SK-MEL-5 (cell line): ENCODE measurements around the gene KLHL1. TPM values are rescaled to one million over a fixed set of nuclear protein-coding genes. Genes with fewer than 3 reads are reported as not detected.

Experiments
- DNase-seq: peaks from one replicate; pipeline ENCODE4 v3.0.0-alpha.2; 2016; ENCODE audit warnings: low read depth, low spot score
- in situ Hi-C: cut with HindIII; loops from 2 replicates; pipeline ENCODE4 v1.10.0; 2016; ENCODE audit warnings: low sequenced_read_pairs, high pct_unique_total_duplicates, low pct_unique_long_range_greater_than_20kb
- total RNA-seq: library from RNA; depleted of rRNA; stranded (reverse); fragments of >200 nt; shearing (Covaris generic); gene quantifications from 2 replicates; pipeline ENCODE4 v1.2.3, GENCODE V29; 2014

The KLHL1 gene
- total RNA-seq, 1 experiment from 2014 or later = 0.08 TPM

DNA sequence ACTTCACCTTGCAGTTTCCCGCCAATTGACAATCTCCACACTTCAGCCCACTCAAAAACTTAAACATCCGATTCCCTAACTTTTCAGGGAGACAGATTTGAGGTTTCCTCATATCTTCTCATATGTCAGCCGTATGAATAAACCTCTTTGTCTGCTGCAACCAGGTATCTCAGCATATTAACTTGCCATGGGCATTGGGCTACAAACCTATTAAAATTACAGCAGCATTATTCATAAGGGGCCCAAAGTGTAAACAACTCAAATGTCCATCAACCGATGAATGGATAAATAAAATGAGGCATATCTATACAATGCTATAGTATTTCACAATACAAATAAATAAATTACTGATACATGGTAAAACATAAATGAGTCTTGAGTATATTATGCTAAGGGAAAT is 180.0 kb downstream of the KLHL1 start:
- in situ Hi-C loops = no loop called here
- no peak for DNase-seq

DNA sequence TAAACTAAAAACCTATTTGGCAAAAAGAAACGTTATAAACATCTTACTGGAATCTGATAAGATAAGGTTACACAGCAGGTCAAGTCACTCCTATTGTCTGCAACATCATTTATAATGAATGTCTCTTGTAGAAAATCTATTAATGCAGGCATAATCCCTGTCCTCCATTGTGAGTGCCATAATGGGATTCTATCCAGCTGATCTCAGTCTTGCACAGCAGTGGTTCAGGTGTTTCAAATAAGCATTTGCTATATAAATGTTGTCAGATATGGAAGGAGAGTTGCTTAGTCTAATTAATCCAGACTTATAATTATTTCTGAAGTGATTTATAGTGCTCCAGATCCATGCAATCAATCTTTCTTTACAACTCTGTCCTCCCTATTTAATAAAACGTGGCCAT is 187.1 kb downstream of the KLHL1 start:
- in situ Hi-C loops = no loop called here
- no peak for DNase-seq

DNA sequence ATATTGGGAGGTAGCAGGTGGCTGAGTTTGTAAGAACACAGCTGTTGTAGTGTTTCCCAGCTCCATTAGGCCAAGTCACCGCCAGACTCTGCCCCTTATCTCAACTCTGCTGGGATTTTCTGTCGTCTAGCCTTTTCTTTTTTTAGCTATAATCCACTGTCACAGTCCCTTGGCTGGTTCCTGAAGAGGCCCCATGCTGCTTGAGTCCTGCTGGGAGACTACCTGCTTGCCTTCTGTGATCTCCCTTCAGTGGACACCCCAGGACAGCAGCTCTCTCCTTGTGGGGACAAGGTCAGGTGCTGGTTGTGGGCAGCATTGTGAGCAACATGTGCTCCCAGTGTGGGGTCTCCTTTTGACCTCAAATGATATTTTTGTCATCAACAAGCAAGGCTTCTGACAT is 195.6 kb downstream of the KLHL1 start:
- in situ Hi-C loops = no loop called here
- DNase-seq = no peak

DNA sequence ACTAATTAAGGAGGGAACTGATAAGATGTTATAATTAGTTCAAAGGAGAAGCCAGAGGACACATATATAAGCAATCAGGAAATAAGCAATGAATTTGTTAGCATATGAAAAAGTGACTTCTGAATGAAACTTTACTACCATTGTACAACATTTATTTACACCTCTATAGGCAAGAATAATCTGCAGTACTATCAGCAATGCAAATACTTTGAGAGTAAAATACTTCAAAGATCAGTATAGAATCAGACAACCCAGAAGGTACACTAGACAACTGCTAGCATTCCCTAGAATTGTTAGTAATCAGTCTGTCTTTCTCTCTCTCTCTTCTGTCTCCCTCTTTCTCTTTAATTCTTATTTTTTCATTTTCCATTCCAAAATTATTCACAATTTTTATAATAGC is 197.5 kb downstream of the KLHL1 start:
- in situ Hi-C loops = no loop called here
- no peak for DNase-seq

DNA sequence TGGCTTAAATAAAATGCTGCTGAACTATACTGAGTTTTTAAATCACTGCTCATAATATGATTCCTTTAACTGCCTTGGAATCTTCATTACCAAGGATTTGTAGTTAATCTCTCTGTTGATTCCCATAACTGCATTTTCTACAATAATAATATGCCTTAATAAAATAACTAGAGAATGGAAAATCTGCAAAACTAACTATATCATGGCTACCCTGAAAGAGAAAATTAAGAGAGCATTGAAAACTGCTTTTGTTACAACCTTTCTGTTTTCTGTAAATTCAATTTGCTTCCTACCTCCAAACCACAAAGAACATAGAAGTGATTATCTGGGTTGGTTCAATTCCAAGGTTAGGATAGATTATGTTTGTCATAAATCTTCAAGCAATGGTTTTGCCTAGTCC is 203.5 kb downstream of the KLHL1 start:
- in situ Hi-C loops = no loop called here
- no peak for DNase-seq

DNA sequence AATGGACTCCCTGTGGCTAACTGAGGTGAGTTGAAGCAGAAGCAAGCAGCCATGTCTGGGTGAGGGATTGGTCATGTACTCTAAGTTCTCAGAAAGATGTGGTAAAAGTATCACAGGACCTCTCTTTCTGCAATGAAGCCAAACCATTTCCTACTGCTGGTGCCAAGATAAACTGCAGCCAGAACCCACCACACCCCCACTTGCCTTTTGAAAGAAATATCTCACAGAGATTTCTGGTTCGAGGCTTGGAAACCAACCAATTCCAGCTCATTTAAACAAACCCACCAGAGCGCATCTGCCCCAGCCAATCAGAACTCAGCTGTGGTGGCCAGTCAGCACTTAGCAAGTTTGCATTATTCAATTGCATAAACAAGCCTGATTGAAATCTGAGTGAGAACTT is 205.2 kb downstream of the KLHL1 start:
- DNase-seq = no peak
- in situ Hi-C loops = no loop called here

DNA sequence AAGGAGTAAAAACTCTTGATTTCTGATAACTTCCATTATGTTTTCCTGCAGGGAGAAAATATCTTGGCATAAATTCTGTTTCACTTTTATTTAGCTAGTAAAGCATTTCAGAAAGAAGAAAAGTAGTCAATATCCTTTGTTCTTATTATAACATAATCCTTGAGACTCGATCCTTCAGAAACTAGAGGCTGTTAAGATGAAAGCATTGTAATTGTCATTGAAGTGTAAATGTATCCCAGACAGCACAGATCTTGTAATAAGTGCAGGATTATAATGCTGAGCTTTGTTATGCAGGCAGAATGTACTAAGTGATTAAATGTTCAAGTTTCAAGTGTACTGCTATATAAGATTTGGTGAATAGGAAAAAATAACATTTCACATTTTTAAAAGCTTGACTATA is 225.8 kb downstream of the KLHL1 start:
- no peak for DNase-seq
- in situ Hi-C loops = no loop called here

DNA sequence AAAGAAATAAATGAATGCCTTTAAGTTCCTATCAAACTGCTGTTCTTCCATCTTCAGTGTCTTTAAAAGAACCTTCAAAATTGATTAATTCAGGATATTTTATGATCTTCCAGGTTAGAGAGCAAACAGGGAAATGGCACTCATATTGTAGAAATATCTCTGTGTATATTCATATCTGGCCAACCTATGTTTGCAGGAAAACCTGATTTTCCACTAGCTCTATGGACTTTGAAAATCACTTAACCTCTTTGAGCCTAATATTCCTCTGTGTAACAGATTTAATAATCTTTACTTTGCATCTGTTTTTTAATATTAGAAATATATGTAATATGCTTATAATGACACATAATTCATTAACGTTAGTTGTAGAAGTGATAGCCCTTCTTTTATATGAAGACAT is 228.3 kb downstream of the KLHL1 start:
- DNase-seq = no peak
- in situ Hi-C loops = no loop called here

DNA sequence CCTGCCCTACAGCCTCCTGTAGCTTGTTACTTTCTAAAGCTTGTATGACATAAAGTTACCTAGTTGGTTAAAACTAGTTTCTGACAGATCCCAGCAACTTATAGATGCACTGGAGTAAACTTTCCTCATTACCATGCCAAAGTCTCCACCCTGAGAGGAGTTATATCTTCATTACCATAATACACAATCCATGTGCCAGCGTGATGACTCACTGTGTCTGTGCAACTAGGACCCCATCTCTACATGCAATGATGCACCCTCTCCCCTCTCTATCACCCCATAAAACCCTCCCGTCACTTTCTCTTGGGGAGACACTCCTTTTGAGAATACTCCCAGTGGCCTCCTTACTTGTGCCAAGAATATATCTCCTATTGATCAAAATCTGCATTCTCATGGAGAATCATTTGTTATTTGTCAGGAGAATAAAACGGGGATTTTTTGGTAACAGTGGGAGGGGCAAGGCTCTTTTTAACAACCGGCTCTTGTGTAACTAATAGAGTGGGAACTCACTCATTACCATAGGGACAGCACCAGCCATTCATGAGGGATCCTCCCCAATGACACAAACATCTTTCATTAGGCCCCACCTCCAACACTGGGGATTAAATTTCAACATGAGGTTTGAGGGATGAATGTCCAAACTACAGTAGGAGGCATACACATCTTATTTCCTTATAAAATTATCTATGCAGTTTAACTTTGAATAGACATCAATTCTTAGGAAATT is 235.8 kb downstream of the KLHL1 start:
- DNase-seq = no peak
- in situ Hi-C loops = no loop called here

DNA sequence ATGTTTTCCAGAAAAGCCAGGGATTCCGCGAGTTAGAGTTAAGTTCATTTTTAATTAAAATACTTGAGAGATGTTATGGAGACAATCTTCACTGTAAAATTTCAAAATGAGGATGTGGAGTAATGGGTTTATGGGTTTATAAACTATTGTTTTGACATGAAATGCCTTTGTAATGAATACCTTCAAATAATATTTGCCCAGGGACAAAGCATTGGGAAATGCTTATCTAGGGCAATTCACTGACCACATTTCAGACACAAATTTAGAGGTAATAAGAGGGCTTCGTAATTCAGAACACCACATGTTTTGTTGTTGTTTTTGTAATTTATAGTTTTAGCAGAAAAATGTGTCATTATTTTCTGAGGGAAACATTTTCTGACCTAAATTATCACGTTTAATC is 241.7 kb downstream of the KLHL1 start:
- no peak for DNase-seq
- in situ Hi-C loops = no loop called here

DNA sequence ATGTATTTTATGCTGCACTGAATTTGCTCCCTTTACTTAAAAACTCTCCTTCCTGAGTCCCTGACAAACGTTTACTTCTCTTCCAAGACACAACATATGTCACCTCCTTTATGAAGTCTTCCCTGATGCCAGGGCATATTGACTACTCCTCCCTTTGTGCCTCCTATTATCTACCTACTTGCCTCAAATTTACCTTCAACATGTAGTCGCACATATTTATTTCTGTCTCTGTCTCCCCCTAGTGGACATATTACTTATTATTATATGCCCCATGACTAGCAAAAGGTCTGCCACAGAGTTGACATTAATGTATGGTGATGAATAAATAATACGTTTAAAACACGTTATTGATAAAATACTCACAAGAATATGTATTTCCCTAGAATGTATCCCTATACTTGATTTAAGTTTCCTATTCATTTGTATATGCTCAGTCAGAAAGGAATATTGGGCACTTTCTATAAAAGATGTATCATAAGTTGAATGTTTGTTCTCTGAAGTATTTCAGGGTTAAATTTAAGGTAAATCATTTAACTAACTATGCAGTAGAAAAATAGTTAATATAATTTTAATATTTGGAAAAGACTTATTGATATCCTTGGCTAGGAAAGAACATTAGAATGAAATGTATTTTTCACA is 250.9 kb downstream of the KLHL1 start:
- in situ Hi-C loops = no loop called here
- peak; percentile 73 for DNase-seq

DNA sequence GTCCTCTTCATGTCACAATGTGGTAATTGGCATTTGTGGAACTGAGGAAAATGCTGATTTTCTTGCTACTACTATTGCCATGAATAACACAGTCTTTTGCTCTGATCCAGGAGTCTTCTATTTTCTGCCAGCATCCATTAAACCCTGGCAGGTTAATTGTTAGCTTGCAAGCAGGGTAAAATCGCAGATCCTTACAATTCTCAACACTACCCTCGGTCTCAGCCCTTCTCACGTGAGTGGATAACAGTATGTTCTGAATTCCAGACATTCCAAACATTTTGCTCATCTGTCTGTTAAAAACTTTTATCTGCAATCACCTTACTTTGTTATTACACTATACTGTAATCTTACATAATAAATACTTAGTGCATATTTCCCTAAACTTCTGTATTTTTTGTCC is 251.9 kb downstream of the KLHL1 start:
- in situ Hi-C loops = no loop called here
- no peak for DNase-seq

DNA sequence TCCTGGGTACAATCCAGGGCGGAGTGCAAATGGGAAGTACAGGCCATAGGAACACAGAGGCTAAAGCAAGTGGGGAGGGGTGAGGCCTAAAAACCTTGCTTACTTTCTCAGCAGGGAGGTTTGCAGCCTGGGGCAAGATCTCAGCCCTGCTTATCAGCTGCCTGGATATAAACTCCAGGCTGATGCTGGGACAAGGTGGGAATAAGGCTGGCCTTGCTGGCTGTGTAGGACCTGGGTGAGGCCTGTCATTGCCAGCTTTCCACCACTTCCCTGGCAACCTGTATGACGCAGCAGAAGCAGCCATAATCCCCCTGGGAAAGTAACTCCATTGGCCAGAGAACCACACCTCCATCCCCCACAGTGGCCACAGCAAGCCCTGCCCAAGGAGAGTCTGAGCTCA is 279.7 kb downstream of the KLHL1 start:
- in situ Hi-C loops = no loop called here

DNA sequence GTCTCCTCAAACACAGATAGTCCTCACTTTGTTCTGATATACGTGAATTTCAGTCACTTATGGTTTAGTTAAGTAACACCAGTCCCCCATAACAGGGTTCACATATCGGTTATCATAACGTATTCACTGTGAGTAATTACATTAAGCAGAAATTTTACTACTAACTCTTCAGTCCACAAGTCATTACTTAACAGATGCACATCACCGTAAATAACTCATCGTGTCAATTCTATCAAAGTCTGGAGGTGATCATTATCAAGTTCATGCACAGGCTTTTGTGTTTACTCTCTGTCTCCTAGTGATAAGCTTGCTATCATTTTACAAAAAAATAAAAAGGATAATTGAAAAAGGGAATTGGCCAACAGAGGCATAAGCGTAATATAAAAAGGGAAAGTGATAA is 288.1 kb downstream of the KLHL1 start:
- in situ Hi-C loops = no loop called here

More for the DNA sequence above, 279.7 kb downstream of the KLHL1 start:
- no peak for DNase-seq

DNA sequence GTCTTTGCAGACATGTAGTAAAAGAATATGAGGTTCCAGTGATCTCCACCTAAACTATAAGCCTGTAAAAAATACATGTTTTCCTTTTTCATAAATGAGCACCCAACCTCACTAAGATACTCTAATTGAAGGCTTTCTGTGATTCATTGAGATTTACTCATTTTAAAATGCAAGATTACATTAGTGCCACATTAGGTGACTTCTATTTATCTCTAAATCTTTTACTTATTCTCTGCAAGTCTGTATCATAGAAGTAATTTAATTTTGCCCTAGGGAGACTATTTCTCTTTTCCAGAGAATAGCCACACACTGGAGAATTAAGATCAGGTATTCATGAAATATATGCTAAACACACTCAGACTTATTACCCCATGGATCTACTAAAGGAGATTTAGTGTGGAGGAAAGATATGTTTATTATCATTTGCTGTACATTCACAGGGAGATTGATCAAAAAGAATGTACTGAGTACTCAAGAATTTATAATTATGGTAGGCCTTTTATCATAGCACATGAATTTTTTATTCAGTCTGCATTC is 290.9 kb downstream of the KLHL1 start:
- DNase-seq = no peak
- in situ Hi-C loops = no loop called here

More for the DNA sequence above, 288.1 kb downstream of the KLHL1 start:
- no peak for DNase-seq

DNA sequence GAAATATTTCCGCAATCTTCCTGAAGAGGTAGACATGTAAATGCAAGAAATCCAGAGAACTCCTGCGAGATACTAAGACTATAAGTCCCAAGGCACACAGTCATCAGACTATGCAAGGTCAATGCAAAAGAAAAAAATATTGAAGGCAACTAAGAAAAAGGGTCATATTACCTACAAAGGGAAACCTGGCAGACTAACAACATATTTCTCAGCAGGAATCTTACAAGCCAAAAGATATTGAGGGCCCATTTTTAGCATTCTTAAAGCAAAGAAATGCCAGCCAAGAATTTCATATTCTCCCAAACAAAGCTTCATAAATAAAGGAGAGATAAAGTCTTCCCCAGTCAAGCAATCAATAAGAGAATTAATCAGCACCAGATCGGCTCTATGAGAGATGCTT is 299.1 kb downstream of the KLHL1 start:
- in situ Hi-C loops = no loop called here
- no peak for DNase-seq

DNA sequence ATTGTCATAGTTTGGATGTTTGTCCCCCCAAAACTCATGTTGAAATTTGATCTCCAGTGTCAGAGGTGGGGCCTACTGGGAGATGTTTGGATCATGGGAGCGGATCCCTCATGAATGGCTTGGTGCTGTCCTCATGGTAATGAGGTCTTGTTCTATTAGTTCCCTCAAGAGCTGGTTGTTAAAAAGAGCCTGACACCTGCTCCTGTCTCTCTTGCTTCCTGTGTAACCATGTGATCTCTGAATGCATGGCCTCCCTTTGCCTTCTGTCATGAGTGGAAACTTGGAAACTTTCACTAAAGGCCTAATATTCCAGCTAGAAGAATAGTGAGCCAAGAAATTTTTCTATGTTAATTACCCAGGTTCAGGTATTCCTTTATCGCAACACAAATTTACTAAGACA is 312.0 kb downstream of the KLHL1 start:
- in situ Hi-C loops = no loop called here
- DNase-seq = no peak

DNA sequence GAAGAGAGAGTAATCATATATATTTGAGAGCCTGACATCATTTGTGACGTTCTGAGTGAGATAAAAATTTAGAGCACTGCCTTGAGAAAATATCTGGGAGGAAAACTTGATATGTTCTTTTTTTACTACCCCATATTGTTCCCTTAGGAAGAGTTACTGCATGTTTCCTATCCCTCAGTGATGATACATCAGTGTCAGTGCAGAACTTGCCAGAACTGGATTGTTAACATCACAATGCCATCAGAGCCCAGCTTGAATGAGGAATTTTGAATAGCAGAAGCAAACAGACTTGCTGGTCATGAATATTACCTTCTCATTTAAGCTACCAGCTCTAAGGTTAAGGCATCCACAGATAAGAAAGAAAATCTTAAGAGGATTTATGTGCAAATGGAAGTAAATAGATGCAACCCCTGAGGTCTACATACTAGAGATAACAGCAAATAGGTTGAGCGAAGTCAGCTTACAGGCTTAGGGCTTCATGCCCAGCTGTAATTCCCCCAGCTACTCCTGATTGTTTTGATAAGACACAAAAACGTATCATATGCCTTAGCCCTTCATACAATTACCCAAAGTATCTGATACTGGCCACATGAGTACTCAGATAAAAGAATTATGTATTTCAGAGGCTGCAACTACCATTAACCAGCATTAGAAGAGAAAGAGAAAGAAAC is 314.3 kb downstream of the KLHL1 start:
- in situ Hi-C loops = no loop called here

DNA sequence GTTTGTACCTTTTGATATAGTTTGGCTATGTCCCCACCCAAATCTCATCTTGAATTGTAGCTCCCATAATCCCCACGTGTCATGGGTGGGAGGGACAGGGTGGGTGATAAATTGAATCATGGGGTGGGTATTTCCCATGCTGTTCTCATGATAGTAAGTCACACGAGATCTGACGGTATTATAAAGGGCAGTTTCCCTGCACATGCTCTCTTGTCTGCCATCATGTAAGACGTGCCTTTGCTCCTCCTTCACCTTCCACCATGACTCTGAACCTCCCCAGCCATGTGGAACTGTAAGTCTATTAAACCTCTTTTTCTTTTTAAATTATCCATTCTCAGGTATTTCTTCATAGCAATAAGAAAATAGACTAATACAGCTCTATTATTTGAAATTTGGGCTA is 331.3 kb downstream of the KLHL1 start:
- in situ Hi-C loops = no loop called here
- no peak for DNase-seq

More for the DNA sequence above, 314.3 kb downstream of the KLHL1 start:
- no peak for DNase-seq
